HG02981 (cell line): ENCODE measurements around the gene SOS2.
"Not testable (repeated sequence)": the region's sequence is repeated elsewhere in the genome, so short reads cannot be mapped to it uniquely, and the experiment has no call there.

ENCODE experiments used
- ATAC-seq: cut with Tn5 transposase; IDR thresholded peaks from one replicate; pipeline ENCODE4 v1.9.1; 2021; ENCODE audit warnings: mild to moderate bottlenecking, moderate library complexity; ENCODE audit not compliant: unreplicated experiment

Gene SOS2

DNA sequence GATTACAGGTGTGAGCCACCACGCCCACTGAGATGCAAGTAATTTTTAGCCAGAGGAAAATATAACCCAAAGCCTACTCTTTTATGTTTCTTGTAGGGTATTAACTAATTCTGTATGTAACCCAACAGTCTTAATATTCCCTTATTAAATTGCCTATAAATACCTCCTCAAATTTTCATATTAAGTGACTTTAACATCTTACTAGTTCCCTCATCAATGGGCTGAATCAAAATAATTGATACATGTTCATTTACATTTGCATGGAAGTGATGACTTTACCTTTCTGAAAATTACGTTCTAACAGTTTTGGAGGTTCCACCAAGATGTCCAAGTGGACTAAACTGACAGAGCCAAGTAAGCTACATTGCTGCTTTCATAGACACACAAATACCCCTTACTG is 3.1 kb downstream of the SOS2 start:
- ATAC-seq: no peak

DNA sequence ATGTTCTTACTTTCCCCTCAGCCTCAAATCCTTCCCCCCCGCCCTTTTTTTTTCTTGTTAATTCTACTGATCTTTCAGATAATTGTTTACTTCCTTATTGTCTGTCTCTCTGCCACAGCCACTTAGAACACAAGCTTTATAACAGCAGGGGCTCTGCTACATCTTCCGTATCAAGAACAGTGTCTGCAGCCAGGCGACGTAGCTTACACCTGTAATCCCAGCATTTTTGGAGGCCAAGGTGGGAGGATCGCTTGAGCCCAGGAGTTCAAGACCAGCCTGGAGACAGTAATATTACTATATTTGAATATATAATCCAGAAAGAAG is 5.4 kb downstream of the SOS2 start:
- no peak for ATAC-seq

- no peak for ATAC-seq
Measured at GRCh38 chr14:50225067-50225973, 6.1 kb downstream of the SOS2 start.

GRCh38 chr14:50222055-50222613 is 9.2 kb downstream of the SOS2 start:
- no peak for ATAC-seq

DNA sequence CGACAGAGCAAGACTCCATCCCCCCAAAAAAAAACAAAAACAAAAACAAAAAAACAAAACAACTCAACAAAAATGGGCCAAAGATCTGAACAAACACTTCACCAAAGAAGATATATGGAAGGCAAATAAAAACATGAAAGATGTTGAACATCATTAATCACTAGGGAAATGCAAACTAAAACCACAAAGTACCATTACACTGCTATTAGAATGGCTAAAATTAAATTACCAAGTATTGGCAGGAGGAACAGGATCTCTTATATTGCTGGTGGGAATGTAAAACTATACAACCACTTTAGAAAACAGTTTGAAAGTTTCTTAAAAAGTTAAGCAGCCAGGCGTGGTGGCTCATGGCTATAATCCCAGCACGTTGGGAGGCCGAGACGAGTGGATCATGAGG is 12.9 kb downstream of the SOS2 start:
- no peak for ATAC-seq

DNA sequence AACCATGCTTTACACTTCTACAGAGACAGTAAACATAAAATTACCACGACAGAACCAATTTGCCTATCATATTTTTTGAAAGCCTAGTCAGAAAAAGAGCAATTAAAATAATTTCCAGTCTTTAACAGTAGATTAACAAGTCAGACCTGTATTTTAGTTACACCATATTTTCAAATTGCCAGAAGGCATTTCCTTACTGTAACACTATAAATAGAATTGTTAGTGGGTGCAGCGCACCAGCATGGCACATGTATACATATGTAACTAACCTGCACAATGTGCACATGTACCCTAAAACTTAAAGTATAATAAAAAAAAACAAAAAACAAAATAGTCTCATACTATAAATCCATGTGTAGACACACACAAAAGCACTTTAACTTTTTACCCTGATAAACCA is 16.0 kb downstream of the SOS2 start:
- ATAC-seq: no peak

DNA sequence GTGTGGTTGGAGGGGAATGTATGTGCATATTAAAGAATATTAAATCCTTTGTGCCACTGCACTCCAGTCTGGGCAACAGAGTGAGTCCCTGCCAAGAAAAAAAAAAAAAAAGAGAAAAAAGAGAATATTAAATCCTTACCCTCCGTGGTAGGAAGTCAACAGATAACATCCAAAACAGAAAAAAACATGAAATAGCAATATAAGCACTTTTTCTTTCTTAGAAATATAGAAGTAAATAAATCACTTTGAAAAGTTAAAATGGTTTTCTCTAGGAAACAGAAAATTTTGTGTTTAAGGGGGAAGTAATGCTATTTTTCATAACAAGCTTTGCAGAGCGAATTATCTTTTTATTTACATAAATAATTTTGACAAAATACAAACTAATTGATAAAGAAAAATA is 17.6 kb downstream of the SOS2 start:
- ATAC-seq: no peak

GRCh38 chr14:50212726-50213125 is 18.7 kb downstream of the SOS2 start:
- no peak for ATAC-seq

- ATAC-seq: no peak
Measured at GRCh38 chr14:50210074-50210473, 21.3 kb downstream of the SOS2 start.

DNA sequence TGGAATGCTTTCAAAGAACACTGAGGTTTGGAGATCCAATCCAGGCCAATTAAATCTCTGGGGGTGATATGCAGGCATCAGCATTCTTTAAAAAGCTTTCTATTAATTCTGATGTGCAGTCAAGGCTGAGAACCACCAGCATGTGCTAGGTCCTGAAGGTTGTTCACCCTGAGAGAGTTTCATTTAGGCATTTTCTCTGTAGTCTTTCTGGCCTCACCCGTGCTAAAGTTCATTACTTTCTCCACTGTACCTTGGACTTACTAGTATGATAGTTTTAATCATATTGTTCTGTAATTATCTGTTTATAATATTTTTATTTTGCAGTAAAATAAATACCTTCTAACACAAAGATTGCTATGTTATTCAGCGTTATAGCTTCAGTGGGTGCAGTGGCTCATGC is 32.9 kb downstream of the SOS2 start:
- no peak for ATAC-seq

GRCh38 chr14:50191499-50191898 is 39.9 kb downstream of the SOS2 start:
- no peak for ATAC-seq

GRCh38 chr14:50186107-50186506 is 45.3 kb downstream of the SOS2 start:
- ATAC-seq: no peak

DNA sequence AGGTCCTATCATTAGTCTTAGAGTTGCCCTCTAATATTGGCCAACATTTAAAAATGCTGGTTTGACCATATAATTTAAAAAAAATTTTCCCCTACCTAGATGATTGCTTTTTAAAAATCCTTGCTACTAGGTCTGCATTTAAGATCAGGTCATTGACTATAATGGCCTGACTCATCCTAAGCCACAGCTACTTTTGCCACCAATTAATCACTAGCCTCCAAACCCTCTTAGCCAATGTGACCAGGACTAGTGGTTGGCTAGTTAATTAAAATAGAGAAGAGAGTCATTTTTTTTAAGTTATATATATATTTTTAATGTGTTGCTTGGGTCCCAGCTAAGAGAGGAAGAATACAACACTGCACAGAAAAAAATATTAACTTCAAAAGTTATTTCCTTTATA is 57.5 kb downstream of the SOS2 start:
- no peak for ATAC-seq

- no peak for ATAC-seq
Measured at GRCh38 chr14:50171895-50172294, 59.5 kb downstream of the SOS2 start.

DNA sequence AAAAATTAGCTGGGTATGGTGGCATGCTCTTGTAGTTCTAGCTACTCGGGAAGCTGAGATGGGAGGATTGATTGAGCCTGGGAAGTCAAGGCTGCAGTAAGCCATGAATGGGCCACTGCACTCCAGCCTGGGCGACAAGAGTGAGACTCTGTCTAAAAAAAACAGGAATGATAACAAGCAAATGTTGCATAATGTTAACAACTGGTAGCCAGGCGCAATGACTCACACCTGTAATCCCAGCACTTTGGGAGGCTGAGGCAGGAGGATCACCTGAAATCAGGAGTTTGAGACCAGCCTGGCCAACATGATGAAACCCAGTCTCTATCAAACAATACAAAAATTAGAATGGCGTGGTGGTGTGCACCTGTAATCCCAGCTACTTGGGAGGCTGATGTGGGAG is 64.0 kb downstream of the SOS2 start:
- not testable (repeated sequence) for ATAC-seq

GRCh38 chr14:50156111-50156510 is 75.3 kb downstream of the SOS2 start:
- no peak for ATAC-seq

DNA sequence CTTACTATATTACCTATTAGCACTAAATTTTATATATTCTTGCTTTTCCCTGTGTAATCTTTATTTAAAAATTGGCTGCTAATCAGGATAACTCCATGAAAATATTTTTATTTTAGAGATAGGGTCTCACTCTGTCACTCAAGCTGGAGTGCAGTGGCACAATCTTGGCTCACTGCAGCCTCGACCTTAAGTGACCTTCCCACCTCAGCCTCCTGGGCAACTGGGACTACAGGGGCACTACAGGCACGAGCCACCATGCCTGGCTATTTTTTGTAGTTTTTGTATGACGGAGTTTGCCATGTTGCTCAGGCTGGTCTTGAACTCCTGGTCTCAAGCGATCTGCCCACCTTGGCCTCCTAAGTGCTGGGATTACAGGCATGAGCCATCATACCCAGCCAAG is 82.6 kb downstream of the SOS2 start:
- no peak for ATAC-seq

DNA sequence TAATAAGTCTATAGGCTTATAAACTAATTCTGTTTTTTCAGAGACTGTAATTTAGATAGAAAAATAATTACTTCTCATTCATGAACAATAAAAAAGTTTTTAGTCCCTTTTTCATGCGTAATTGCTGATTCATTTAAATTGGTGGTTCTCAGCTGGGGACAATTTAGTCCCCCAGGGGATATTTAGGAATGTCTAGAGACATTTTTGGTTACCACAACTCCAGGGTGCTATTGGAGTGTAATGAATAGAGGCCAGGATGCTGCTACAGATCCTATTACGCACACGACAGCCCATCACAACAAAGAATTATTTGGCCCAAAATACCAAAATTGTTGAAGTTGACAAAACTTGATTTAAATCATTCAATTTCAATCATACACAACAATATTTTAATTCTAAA is 92.2 kb downstream of the SOS2 start:
- ATAC-seq: no peak

- no peak for ATAC-seq
Measured at GRCh38 chr14:50127802-50128201, 103.6 kb downstream of the SOS2 start.

GRCh38 chr14:50123062-50123461 is 108.3 kb downstream of the SOS2 start:
- no peak for ATAC-seq

- ATAC-seq: no peak
Measured at GRCh38 chr14:50122291-50122690, 109.1 kb downstream of the SOS2 start.

DNA sequence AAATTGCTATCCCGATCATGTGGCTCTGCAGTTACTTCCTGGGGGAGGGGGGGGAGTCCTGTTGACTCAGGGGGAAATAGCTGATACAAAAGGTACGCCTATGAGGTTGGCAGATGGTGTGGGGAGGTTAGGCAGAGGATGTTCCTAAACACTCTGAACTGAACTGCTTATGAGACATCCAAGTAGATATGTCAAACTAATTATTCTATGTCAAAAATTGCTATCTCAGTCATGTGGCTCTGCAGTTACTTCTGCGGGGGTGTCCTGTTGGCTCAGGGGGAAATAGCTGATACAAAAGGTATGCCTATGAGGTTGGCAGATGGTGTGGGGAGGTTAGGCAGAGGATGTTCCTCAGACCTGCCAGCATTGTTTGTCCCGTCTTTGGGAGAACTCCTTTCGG is 109.9 kb downstream of the SOS2 start:
- no peak for ATAC-seq

- ATAC-seq: no peak
Measured at GRCh38 chr14:50117456-50117855, 113.9 kb downstream of the SOS2 start.
